K562 (cell line): Measurements from ENCODE around the gene MYOZ1. TPM values are rescaled to one million over a fixed set of nuclear protein-coding genes. Genes with fewer than 3 reads are reported as not detected.

ENCODE experiments used
- ARID4B ChIP-seq: sonication (generic); formaldehyde crosslinking; IDR thresholded peaks from 2 replicates; pipeline ENCODE4 v1.8.0; 2022; ENCODE audit warnings: mild to moderate bottlenecking, missing genetic modification reagents
- ASH1L ChIP-seq: fragments of 450-650 bp; IDR thresholded peaks from 2 replicates; pipeline ENCODE4 v1.6.1; 2018; ENCODE audit warnings: borderline replicate concordance, mild to moderate bottlenecking, low read depth; ENCODE audit not compliant: partially characterized antibody
- BHLHE40 ChIP-seq: IDR thresholded peaks from 2 replicates; pipeline ENCODE4 v1.6.1; 2011; ENCODE audit warnings: low read length, improper control_type of control experiment
- BRD4 ChIP-seq: fragments of 200-600 bp; sonication (generic); IDR thresholded peaks from 2 replicates; pipeline ENCODE4 v1.6.1; 2017; ENCODE audit warnings: inconsistent platforms
- CREB1 ChIP-seq, 2 experiments: sonication (generic) in 1 of 2; formaldehyde crosslinking in 1 of 2; IDR thresholded peaks; 2 replicates each; pipeline versions ENCODE4 v1.6.1 to v1.8.0; 2012 to 2022; ENCODE audit warnings: inconsistent platforms in 1 of 2, mild to moderate bottlenecking in 1 of 2, missing genetic modification reagents in 1 of 2, moderate library complexity in 1 of 2
- DMBX1 ChIP-seq: fragments of 250-450 bp; sonication (Bioruptor Pico); IDR thresholded peaks from 2 replicates; pipeline ENCODE4 v1.8.0; 2022; ENCODE audit warnings: inconsistent platforms, mild to moderate bottlenecking, moderate library complexity, borderline replicate concordance
- IFI16 ChIP-seq: fragments of 250-450 bp; sonication (Bioruptor Pico); IDR thresholded peaks from 2 replicates; pipeline ENCODE4 v2.1.2; 2022; ENCODE audit warnings: mild to moderate bottlenecking, inconsistent platforms
- KHSRP ChIP-seq: fragments of 450-650 bp; IDR thresholded peaks from 2 replicates; pipeline ENCODE4 v1.6.1; 2017
- MEF2D ChIP-seq: conservative IDR thresholded peaks from 2 replicates; pipeline ENCODE4 v1.6.1; 2016; ENCODE audit warnings: low read depth, missing genetic modification characterization, missing compliant biosample characterization
- NCOA1 ChIP-seq: fragments of 450-650 bp; IDR thresholded peaks from 2 replicates; pipeline ENCODE4 v1.6.1; 2016; ENCODE audit warnings: low read depth
- PURB ChIP-seq: sonication (generic); formaldehyde crosslinking; IDR thresholded peaks from 2 replicates; pipeline ENCODE4 v1.9.0; 2021; ENCODE audit warnings: low read depth, mild to moderate bottlenecking, missing genetic modification reagents
- SRSF3 ChIP-seq: fragments of 200-400 bp; formaldehyde crosslinking; IDR thresholded peaks from 2 replicates; pipeline ENCODE4 v1.6.1; 2016; ENCODE audit warnings: mild to moderate bottlenecking, low read length, moderate library complexity; ENCODE audit not compliant: insufficient read depth
- ZKSCAN8 ChIP-seq: fragments of 200-800 bp; sonication (Bioruptor generic); IDR thresholded peaks from 2 replicates; pipeline ENCODE4 v1.6.1; 2016; ENCODE audit warnings: missing genetic modification characterization, missing compliant biosample characterization
- polyA plus RNA-seq, 8 experiments: library from polyadenylated mRNA; depleted of rRNA in 4 of 8; stranded (reverse) in 5 of 8; unstranded in 3 of 8; fragments of >200 nt; fragmentation: Nextera tagmentation in 2 of 8; fragmentation: Illumina TruSeq in 1 of 8; extraction: Ambion mirVana in 2 of 8; extraction: Trizol in 1 of 8; gene quantifications; 2 replicates each; pipeline versions ENCODE4 v1.2.1 to v1.2.3, GENCODE V29; 2011 to 2014; ENCODE audit warnings: inconsistent platforms in 1 of 8, missing spikeins in 1 of 8
- total RNA-seq, 7 experiments: library from RNA; depleted of rRNA in 6 of 7; stranded (reverse); fragments of >200 nt in 6 of 7; fragmentation: Illumina TruSeq in 2 of 7; extraction: Trizol in 2 of 7; gene quantifications; 2 replicates each; pipeline versions ENCODE4 v1.2.1 to v1.2.3, GENCODE V29; 2011 to 2021; ENCODE audit warnings: low replicate concordance in 1 of 7
- TF ChIP-seq, protein P1 (sequence below), 2 experiments: fragments of 450-650 bp; IDR thresholded peaks; 2 replicates each; pipeline ENCODE4 v1.6.1; 2016; ENCODE audit warnings: mild to moderate bottlenecking in 2 of 2, borderline replicate concordance in 1 of 2, low read depth in 1 of 2, moderate library complexity in 1 of 2
- TF ChIP-seq, protein P2 (sequence below): fragments of 200-800 bp; sonication (Bioruptor generic); IDR thresholded peaks from 2 replicates; pipeline ENCODE4 v1.6.1; 2017; ENCODE audit warnings: missing genetic modification characterization, missing compliant biosample characterization

MYOZ1 gene
- total and polyA plus RNA-seq, 9 of the 15 experiments (the other 6 are each of a cell fraction or from before 2014, with no cell fraction given) = 0.03 to 0.18 (median 0.07) TPM; not detected in 5

- TF ChIP-seq, protein P1, sequence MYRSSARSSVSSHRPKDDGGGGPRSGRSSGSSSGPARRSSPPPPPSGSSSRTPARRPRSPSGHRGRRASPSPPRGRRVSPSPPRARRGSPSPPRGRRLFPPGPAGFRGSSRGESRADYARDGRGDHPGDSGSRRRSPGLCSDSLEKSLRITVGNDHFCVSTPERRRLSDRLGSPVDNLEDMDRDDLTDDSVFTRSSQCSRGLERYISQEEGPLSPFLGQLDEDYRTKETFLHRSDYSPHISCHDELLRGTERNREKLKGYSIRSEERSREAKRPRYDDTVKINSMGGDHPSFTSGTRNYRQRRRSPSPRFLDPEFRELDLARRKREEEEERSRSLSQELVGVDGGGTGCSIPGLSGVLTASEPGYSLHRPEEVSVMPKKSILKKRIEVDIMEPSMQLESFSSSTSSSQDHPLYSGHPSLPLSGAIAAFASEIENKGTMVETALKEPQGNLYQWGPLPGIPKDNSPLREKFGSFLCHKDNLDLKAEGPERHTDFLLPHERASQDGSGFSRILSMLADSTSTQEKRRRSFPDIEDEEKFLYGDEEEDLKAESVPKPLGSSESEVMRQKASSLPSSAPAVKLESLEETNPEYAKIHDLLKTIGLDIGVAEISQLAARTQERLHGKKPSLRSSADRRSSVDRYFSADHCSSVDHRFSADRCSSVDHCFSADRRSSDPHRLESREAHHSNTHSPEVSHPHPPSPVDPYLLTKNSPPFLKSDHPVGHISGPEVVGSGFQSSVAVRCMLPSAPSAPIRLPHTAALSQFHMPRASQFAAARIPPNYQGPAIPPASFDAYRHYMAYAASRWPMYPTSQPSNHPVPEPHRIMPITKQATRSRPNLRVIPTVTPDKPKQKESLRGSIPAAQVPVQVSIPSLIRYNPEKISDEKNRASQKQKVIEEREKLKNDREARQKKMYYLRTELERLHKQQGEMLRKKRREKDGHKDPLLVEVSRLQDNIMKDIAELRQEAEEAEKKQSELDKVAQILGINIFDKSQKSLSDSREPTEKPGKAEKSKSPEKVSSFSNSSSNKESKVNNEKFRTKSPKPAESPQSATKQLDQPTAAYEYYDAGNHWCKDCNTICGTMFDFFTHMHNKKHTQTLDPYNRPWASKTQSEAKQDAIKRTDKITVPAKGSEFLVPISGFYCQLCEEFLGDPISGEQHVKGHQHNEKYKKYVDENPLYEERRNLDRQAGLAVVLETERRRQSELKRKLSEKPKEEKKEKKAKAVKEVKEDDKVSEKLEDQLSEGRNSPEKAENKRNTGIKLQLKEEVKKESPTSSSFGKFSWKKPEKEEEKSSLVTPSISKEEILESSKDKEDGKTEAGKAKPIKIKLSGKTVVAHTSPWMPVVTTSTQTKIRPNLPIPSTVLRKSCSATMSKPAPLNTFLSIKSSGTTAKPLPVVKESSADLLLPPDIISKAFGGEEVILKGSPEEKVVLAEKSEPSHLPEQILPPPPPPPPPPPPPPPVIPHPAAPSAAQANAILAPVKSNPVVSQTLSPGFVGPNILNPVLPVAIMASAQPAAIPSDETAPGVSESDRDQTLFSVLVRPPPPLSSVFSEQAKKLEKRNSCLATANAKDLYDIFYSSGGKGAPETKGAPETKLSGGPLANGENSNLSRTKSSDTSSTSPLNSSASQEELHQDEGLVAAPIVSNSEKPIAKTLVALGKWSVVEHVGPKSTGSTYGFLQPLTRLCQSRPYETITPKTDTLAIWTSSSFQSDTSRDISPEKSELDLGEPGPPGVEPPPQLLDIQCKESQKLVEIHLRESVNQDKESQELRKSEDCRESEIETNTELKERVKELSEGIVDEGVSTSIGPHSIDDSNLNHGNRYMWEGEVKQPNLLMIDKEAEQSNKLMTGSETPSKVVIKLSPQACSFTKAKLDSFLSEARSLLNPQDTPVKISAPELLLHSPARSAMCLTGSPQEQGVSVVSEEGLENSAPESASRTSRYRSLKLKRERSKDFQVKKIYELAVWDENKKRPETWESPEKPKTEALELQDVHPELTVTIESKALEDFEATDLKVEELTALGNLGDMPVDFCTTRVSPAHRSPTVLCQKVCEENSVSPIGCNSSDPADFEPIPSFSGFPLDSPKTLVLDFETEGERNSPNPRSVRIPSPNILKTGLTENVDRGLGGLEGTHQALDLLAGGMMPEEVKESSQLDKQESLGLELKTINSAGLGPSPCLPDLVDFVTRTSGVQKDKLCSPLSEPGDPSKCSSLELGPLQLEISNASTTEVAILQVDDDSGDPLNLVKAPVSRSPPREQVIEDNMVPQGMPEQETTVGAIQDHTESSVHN (IDR thresholded peaks at IDR 0.05; ENCODE audit: borderline replicate concordance in 1 of 2, low read depth in 1 of 2) = 0 out of 4 replicates have a peak, but pooled peaks have one; percentile 38 to 40
- TF ChIP-seq PURB (CRISPR knock-in tag) (no peak), DMBX1 (CRISPR knock-in tag) (no peak), NCOA1 (no peak), MEF2D (peak; percentile 38; the same call in 1 of the 2 replicates), SRSF3 (no peak), IFI16 (CRISPR knock-in tag) (no peak), CREB1 (IDR thresholded peaks at IDR 0.05) (no peak), CREB1 (CRISPR knock-in tag; IDR thresholded peaks at IDR 0.05) (no peak), ASH1L (no peak), BRD4 (no peak), BHLHE40 (no peak), ZKSCAN8 (CRISPR knock-in tag) (no peak), KHSRP (no peak), ARID4B (CRISPR knock-in tag) (no peak)
- TF ChIP-seq, protein P2, sequence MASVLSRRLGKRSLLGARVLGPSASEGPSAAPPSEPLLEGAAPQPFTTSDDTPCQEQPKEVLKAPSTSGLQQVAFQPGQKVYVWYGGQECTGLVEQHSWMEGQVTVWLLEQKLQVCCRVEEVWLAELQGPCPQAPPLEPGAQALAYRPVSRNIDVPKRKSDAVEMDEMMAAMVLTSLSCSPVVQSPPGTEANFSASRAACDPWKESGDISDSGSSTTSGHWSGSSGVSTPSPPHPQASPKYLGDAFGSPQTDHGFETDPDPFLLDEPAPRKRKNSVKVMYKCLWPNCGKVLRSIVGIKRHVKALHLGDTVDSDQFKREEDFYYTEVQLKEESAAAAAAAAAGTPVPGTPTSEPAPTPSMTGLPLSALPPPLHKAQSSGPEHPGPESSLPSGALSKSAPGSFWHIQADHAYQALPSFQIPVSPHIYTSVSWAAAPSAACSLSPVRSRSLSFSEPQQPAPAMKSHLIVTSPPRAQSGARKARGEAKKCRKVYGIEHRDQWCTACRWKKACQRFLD (CRISPR knock-in tag) = no peak
Measured at GRCh38 chr10:73586583-73586984, 54.7 kb downstream of the MYOZ1 start (continued).
